ENCODE results near the gene CAMKMT.
"Not testable (repeated sequence)": the region's sequence is repeated elsewhere in the genome, so short reads cannot be mapped to it uniquely, and the experiment has no call there.

CAMKMT gene

GRCh38 chr2:44505664-44506063 is 143.9 kb downstream of the CAMKMT start:
- DNase-seq (ENCODE audit: low spot score) = not testable (repeated sequence)

GRCh38 chr2:44510246-44510645 is 148.5 kb downstream of the CAMKMT start:
- no peak for DNase-seq (ENCODE audit: low spot score)

GRCh38 chr2:44515416-44515815 is 153.7 kb downstream of the CAMKMT start:
- no peak for DNase-seq (ENCODE audit: low spot score)

- DNase-seq (ENCODE audit: low spot score) = no peak
These were observed 157.3 kb downstream of the CAMKMT start for GRCh38 chr2:44519026-44519425.

- no peak for DNase-seq (ENCODE audit: low spot score)
These were observed 161.1 kb downstream of the CAMKMT start for GRCh38 chr2:44522846-44523245.

GRCh38 chr2:44524347-44524926 is 162.7 kb downstream of the CAMKMT start:
- DNase-seq (ENCODE audit: low spot score) = no peak

GRCh38 chr2:44526352-44526751 is 164.6 kb downstream of the CAMKMT start:
- DNase-seq (ENCODE audit: low spot score) = no peak

- no peak for DNase-seq (ENCODE audit: low spot score)
These were observed 166.8 kb downstream of the CAMKMT start for GRCh38 chr2:44528595-44528994.

GRCh38 chr2:44529448-44529847 is 167.7 kb downstream of the CAMKMT start:
- DNase-seq (ENCODE audit: low spot score) = no peak

- DNase-seq (ENCODE audit: low spot score) = no peak
These were observed 169.5 kb downstream of the CAMKMT start for GRCh38 chr2:44531289-44531688.

- no peak for DNase-seq (ENCODE audit: low spot score)
These were observed 170.3 kb downstream of the CAMKMT start for GRCh38 chr2:44532031-44532430.

GRCh38 chr2:44533508-44533907 is 171.8 kb downstream of the CAMKMT start:
- DNase-seq (ENCODE audit: low spot score) = no peak

GRCh38 chr2:44535376-44535775 is 173.6 kb downstream of the CAMKMT start:
- no peak for DNase-seq (ENCODE audit: low spot score)

GRCh38 chr2:44537264-44537663 is 175.5 kb downstream of the CAMKMT start:
- no peak for DNase-seq (ENCODE audit: low spot score)

- no peak for DNase-seq (ENCODE audit: low spot score)
These were observed 180.8 kb downstream of the CAMKMT start for GRCh38 chr2:44542520-44542919.

- DNase-seq (ENCODE audit: low spot score) = no peak
These were observed 182.3 kb downstream of the CAMKMT start for GRCh38 chr2:44543773-44544725.

GRCh38 chr2:44545005-44545404 is 183.3 kb downstream of the CAMKMT start:
- DNase-seq (ENCODE audit: low spot score) = no peak

GRCh38 chr2:44546459-44547127 is 184.8 kb downstream of the CAMKMT start:
- no peak for DNase-seq (ENCODE audit: low spot score)

- no peak for DNase-seq (ENCODE audit: low spot score)
These were observed 186.0 kb downstream of the CAMKMT start for GRCh38 chr2:44547718-44548117.

- DNase-seq (ENCODE audit: low spot score) = no peak
These were observed 186.7 kb downstream of the CAMKMT start for GRCh38 chr2:44548221-44549098.

GRCh38 chr2:44549099-44549471 is 187.3 kb downstream of the CAMKMT start:
- no peak for DNase-seq (ENCODE audit: low spot score)

- DNase-seq (ENCODE audit: low spot score) = no peak
These were observed 188.1 kb downstream of the CAMKMT start for GRCh38 chr2:44549856-44550255.
